ENCODE measurements around the gene OR11H6.

- TF ChIP-seq CTCF (conservative IDR thresholded peaks at IDR 0.05; ENCODE audit: low read depth, low read length) (no peak), EZH2 (IDR thresholded peaks at IDR 0.05; ENCODE audit: borderline replicate concordance, low read depth, low read length, poor library complexity, severe bottlenecking) (no peak)
These were observed 29.4 kb upstream of the OR11H6 start for GRCh38 chr14:20194101-20194500.
